Measurements from ENCODE around the gene TCIRG1.
"Not testable (repeated sequence)": the region's sequence is repeated elsewhere in the genome, so short reads cannot be mapped to it uniquely, and the experiment has no call there.

The TCIRG1 gene

GRCh38 chr11:68038718-68039525 is at the start of gene TCIRG1:
TSS of gene TCIRG1 (plus strand) at chr11:68039025. CDS start at chr11:68041272, 2,247 bp downstream.
- peak; percentile 51 for DNase-seq

- DNase-seq = not testable (repeated sequence)
Measured at GRCh38 chr11:67990546-67991346, 48.1 kb upstream of the TCIRG1 start.

- DNase-seq = not testable (repeated sequence)
Measured at GRCh38 chr11:67991347-67992121, 47.3 kb upstream of the TCIRG1 start.

GRCh38 chr11:67993821-67994220 is 45.0 kb upstream of the TCIRG1 start:
- DNase-seq = peak; percentile 58

- DNase-seq = not testable (repeated sequence)
Measured at GRCh38 chr11:67994387-67994786, 44.4 kb upstream of the TCIRG1 start.

- DNase-seq = not testable (repeated sequence)
Measured at GRCh38 chr11:67995129-67995528, 43.7 kb upstream of the TCIRG1 start.

- DNase-seq = not testable (repeated sequence)
Measured at GRCh38 chr11:67995579-67995978, 43.2 kb upstream of the TCIRG1 start.

- DNase-seq = no peak
Measured at GRCh38 chr11:67996051-67996450, 42.8 kb upstream of the TCIRG1 start.

GRCh38 chr11:67996622-67997474 is 42.0 kb upstream of the TCIRG1 start:
- DNase-seq = peak; percentile 72

GRCh38 chr11:67997475-67997921 is 41.3 kb upstream of the TCIRG1 start:
- no peak for DNase-seq

GRCh38 chr11:67998150-67999045 is 40.4 kb upstream of the TCIRG1 start:
- DNase-seq = no peak

GRCh38 chr11:67999201-67999629 is 39.6 kb upstream of the TCIRG1 start:
- no peak for DNase-seq

GRCh38 chr11:67999704-68000103 is 39.1 kb upstream of the TCIRG1 start:
- DNase-seq = no peak

GRCh38 chr11:68002575-68002937 is 36.3 kb upstream of the TCIRG1 start:
- no peak for DNase-seq

GRCh38 chr11:68002938-68003845 is 35.6 kb upstream of the TCIRG1 start:
- DNase-seq = peak; percentile 65

GRCh38 chr11:68003846-68004550 is 34.8 kb upstream of the TCIRG1 start, which contains the start of gene UNC93B1:
TSS of gene UNC93B1 (minus strand) at chr11:68004097. CDS start at chr11:68004043, 54 bp downstream.
- DNase-seq = peak; percentile 85

GRCh38 chr11:68004551-68005335 is 34.1 kb upstream of the TCIRG1 start:
- no peak for DNase-seq

GRCh38 chr11:68006606-68007166 is 32.1 kb upstream of the TCIRG1 start:
- DNase-seq = no peak

All from CD4-positive, alpha-beta T cell treated with Interferon gamma for 1 hour (primary cell).